ENCODE results near the gene SLC12A3. TPM values are rescaled to one million over a fixed set of nuclear protein-coding genes. Genes with fewer than 3 reads are reported as not detected.

Gene SLC12A3
- total RNA-seq, 1 donor from 2014 or later: not detected

DNA sequence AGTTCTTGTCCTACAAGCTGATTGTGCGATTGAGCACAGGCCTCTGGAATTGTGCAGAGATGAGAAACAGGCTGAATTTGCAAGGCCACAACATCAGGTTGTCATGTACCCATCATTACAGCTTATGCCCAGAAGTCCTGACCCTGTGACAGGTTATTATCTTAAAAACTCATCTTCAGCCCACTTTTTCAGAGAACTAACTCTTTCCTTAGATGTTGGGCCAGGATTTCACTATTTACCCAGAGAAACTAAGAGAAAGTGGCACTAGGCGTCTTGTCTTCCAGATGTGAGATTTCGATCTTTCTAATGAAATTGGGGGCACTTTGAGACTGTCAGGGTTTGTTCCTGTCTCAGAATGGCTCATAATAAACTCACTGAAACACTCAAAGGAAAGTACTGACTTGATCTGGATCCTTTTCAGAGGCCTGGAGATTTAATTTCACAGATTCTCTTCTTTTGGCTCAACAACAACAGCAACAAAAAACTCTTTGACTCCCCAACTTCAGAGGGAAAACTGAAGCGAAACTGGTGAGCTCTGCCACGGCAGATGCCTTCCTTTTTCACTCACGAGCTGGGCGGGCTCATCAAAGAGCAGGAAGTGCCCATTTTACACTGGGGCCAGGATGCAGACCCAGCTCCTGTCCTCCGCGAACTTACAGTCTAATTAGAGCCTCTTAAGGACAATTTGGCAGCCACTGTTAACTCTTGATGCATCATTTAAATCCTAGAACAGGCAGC, 17.7 kb upstream of the SLC12A3 start:
- no peak for DNase-seq (ENCODE audit: low read depth in 2 of 2)

DNA sequence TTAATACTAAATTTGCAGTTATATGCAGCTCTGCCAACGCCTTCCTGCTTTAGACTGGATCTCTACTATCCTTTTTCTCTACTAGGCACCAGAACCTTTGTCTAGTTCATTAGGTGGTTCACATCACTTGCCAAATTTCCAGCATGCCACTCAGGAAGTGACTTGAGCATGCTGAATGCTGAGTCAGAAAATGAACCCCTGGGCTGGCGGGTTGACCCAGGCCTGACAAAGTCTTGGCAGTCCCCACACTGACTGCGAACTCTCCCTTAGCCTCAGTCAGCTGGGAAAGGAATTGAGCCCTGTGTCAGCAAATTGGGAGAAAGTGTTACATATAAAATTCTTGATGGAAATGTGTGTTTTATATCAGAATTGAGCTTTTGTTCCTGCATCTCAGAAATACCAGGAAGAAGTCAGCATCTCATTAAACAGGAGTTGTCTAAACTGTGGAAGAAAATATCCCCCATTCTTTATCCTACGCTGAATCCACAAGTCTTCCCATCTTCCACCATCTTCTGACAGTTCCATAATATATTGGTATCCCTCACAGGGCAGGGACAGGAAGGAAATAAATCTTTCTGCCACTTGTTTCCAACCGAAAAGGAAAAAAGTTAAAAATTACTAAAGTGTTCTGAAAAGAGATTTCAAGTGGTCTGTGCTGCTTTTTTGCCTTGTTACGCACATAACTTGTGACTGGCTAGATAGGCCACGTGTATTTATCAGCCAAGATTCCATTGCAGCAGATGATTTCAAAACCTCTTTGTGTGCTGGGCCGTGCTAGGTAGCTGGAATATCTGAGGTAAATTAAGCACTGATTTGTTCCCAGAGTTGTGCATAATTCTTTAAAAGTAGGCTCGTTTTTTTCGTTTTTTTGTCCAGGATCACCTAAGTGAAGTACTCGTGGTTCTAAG, 16.7 kb upstream of the SLC12A3 start:
- peak; percentile 68 to 83 for DNase-seq (ENCODE audit: low read depth in 2 of 2)

DNA sequence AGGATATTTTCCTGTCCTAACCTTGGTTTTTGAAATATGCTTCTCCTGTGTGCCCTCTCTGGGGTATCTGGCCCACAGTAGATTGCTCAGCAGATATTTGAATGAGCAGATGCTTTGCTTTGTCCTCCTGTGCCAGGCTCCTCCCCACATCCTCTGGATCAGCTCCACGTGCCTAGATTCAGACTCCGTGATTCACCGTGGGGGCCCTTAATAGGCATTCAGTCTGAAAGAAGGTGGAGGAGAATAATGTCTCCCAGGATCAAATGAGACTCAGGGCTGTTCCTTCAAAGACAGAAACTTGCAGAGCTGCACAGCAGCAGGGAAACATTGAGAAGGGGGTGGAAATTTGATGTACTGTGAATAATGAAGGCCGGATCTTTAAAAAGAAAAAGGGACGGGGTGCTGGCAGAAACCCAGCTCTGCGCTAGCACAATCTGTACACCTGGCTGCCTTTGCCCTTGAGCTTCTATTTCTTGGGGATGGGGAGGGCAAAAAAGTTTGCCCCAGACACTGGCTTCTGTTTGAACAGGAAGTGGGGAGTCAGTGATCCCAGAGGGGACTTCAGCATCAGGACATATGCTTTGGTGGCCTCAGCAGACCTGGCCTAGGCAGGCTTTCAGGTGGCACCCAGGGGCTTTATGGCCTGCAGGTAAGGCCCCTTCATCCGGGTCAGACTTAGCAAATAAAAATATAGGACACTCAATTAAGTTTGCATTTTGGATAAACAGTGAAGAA, 15.9 kb upstream of the SLC12A3 start:
- peak; percentile 51 to 70 for DNase-seq (ENCODE audit: low read depth in 2 of 2)

DNA sequence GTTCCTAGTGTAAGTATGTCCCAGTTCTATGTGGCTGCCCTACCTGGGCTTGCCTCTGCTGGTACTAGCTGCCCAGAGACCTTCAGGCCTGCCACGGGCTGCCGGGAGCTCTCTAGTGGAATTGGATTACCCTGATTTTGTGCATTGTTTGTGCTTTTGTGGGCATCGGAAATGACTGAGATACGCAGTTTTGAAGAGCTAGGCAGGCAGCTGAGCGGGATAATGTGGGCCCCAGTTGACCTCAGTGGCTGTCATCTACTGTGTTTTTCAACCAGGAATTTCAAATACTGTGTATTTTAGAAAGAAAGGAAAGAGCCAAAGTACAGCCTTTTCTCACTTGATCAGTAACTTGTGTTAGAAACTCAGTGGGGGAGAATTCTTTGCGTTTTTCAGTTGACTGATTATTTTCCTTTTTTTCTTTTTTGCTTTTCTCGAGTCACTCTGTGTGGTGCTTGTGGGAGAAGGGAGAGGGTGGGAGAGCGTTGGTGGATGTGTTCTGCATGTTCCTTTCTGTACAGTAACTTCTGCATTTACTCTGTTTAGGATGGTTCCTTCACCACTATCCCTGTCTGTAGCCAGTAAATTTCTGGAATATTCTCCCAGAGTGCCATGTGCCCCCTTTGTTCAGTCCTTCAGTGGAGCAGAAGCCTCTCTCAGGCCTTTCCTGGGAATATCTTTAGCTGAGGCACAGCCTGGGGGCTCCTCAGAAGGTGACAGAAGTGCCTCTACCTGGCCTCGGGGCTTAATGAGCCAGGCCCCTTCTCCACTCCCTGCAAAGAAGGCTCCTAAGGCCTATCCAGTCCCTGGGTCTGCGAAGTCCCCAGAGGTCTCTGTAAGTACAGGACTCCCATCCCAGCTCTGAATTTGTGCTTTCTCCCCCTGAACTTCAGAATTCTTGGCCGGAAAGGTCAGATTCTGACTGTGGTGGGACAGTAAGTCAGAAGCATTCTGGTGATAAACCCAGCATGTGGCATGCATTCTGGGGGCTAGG, 15.0 kb upstream of the SLC12A3 start:
- DNase-seq (ENCODE audit: low read depth in 2 of 2): no peak

DNA sequence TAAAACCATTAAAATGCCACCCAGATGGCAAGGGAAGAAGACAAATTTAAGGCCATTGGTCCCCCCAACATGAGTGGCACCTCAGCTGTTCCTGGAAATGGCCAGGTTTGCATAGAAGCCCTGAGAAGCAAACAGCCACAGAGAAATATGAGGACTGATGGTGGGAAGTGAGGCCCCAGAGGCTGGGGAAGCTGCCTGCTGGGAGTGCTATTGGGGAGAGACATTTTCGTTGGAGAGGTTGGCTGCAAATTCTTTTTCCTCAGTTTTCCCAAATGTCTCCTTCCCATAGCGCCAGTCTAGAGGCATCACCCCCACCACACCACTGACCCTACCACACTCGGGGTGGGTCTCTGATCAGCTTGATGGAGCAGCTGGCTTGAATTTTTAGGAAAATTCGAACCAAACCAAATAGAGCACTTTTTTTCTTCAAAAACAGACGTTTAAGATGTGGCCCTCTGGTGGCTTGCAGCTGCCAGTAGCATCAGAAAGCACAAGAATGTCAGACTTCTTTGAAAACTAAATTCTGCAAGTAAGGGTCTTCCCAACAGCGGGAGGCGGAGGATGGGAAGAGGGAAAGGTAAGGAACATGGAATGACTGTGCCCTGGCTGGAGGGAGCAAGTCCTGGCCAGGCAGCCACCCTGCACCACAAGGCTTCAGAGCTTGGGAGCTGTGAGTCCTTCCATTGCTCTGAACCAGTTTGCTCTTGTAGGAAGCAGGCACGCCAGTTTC, 13.2 kb upstream of the SLC12A3 start:
- DNase-seq (ENCODE audit: low read depth in 2 of 2): peak; percentile 34 to 40

DNA sequence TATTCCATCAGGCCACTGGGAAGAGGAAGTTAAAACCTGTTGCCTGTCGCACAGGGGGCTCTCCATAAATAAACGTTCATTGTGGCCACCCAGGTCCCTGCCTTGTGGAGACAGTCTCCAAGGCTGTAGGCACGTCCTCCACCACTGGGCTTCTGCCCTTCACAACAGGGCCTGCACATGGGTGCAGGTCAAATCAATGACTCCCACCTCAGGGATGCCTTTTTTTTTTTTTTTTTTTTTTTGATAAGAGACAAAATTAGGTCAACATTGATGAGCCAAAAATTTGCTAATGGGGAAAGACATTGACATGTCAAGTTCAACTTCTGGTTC, 12.6 kb upstream of the SLC12A3 start:
- no peak for DNase-seq (ENCODE audit: low read depth in 2 of 2)

DNA sequence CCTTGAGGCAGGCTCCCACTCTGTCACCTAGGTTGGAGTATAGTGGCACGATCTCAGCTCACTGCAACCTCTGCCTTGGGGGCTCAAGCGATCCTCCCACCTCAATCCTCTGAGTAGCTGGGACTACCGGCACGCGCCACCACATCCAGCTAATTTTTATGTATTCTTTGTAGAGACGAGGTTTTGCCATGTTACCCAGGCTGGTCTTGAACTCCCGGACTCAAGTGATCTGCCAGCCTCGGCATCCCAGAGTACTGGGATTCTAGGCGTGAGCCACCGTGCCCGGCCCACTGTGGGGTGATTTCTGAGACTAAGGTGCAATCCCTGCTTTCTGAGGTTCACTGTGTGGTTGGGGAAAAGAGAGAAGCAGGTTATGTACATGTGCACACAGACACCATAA, 12.0 kb upstream of the SLC12A3 start:
- DNase-seq (ENCODE audit: low read depth in 2 of 2): no peak

DNA sequence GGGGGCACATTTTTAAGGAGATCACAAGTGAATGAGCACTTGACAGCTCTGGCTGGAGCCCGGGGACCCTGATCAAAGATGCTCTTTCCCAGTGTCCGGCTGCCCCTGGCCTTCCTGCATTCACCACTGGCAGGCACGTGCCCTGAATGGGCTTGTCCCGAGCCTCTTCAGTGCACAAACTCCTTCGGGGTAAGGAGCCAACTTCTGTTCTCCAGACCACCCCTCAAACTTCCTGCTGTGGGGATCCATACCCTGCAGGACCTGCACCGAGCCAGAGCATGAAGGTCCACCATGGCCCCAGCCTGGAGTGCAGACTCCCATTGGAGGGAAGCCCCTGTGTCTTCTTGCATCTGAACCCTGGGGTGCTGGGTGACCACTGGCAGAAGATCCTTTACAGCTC, 9.8 kb upstream of the SLC12A3 start:
- DNase-seq (ENCODE audit: low read depth in 2 of 2): no peak

DNA sequence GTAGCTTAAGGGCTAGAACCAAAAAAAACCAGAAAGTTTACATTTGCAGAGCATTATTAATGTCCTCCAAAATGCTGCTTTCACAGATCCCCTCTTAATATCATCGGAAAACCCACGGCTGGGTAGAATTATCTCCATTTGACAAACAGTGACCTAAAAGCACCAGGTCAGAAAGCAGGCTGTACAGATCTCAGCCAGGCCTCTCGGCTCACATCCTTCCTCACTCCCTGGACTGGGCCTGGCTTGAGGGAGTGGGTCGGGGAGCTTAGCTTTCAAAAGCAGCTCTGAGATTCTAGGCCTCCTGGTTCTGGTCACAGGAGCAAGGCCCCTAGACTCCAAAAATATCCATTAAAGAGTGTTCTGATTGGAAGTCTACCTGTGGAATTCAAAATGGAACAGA, 9.1 kb upstream of the SLC12A3 start:
- peak; percentile 12 to 70 for DNase-seq (ENCODE audit: low read depth in 2 of 2)

DNA sequence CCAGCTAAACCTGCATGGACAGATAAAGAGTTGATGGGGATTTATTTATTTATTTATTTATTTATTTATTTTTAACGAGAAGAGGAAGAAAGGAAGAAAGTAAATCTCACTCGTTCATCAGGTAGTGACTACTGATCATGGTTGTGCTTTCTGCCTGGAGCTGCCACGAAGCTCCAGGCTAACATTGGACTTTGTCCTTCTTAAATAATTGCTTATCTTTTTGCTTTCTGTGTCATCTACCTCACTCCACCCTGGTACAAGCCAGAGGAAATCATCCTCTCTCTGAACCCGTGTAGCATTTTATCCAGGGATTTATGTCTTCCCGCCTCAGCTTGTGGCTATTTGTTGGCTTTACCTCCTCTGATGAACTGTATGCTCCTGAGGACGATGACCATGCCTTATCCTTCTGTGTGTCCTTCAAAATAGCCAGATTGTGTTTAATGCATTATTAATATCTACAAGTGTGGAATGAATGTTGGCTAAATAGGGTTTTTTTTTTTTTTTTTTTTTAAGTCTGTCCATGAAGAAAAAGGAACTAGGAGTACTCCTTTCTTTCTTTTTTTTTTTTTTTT, 8.0 kb upstream of the SLC12A3 start:
- no peak for DNase-seq (ENCODE audit: low read depth in 2 of 2)

DNA sequence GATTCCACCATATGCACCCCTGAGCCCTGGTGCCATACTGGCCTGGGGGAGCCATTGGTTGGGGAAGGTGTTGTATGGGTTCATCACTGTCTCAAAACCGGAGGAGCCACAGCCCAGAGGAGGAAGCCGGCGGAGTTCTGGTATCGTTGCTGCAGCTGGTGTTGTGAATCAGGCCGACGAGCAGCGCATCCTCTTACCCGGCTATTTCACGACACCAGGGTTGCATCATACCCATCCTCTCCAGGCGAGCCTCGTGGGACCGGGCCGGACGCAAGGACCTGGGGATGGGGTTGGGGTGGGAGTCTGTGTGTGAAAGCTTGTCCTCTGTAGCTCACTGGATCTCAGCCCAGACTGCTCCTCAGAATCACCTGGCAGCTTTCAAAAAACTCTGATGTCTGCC, 6.6 kb upstream of the SLC12A3 start:
- no peak for DNase-seq (ENCODE audit: low read depth in 2 of 2)

DNA sequence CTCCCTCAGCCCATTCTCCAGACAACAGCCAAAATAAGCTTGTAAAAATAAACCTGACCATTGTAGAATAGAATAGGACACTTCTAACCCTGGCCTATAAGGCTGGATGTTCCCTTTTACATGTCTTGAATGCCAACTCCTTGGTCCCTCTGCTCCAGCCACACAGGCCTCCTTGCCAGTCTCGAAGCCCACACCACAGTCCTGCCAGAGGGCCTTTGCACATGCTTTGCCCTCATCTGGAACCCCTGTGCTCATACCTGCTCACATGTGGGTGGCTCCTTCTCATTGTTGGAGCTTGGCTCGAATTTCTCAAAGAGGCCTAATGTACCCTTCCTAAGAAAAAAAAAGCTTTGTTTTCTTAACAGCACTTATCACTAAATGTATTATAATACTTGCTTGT, 5.4 kb upstream of the SLC12A3 start:
- no peak for DNase-seq (ENCODE audit: low read depth in 2 of 2)

DNA sequence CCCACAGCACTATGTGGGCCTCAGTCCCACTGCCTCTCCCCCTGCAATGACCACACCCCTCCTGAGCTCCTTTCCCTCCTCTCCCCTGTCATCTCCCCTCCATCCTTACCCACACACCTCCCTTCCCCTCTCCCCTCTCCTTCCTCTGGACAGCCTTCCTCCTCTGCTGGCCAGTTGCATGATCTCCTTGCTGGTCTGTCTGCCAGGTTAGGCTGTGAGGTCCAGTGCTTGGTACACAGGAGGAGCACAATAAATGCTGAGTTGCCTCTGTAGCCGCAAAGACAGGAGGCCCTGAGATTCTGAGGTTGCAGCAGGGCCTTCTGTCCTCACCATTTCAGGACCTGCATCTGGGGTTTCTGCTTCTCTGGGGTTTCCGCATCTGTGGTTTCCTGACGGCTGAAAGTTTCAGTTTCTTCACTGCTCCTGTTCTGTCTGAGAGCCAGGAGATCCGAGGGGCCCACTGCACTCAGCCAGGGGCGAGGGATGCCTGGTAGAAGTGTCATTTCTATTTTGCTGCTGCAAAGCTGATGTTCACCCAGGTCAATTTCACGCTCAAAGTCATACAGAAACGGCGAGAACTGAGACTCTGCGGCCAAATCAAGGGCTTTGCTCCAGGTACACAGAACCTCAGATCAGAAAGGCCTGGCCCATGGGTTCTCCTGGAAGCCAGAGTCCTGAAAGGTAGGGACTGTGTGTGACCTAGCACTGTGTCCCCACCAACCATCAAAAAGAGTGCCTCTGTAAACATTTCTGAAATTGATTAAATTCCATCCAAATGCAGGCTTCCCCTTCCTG, 4.6 kb upstream of the SLC12A3 start:
- DNase-seq (ENCODE audit: low read depth in 2 of 2): no peak

DNA sequence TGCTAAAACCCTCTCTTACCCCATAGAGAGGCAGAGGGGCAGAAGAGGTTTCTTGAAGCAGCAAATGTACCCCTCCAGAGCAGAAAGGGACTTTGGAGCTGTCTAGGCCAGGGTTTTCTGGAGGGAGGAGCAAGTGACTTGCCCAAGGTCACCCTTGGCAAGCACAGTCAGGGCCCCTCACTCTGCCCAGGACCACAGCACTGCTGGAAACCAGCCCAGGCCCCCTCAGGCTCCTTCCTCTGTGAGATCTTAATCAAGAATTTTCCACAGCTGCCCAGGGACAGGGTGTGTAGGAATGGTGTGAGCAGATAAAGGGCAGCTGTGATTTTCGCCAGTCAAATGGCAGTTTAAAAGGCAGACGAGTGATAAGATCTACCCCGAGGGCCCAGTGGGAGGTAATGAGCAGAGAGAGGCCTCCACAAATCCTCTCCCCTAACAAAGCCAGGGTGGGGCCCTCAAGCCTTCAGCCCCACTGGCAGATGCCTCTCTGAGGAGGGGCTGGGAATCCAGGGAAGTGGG, 3.9 kb upstream of the SLC12A3 start:
- peak in 1 of 2 donors; percentile 29 for DNase-seq (ENCODE audit: low read depth in 2 of 2)

DNA sequence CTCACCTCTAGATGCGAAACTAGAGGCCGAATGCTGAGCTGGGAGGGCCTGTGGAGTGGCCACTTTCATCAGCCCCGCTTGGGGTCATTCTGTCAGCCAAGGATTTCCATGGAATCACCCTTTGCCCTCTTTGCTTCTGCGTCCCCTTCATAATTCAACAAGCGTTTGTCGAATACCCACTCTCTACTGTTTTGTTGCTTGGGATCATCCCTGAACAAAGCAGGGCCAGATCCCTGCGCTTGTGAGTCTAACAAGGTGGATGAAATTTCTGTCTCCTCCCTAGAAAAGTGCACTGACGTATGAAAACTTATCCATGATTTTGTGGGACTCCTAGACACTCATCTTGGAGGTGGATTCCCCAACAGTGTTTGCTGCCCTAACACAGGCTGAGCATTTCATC, 3.3 kb upstream of the SLC12A3 start:
- no peak for DNase-seq (ENCODE audit: low read depth in 2 of 2)

DNA sequence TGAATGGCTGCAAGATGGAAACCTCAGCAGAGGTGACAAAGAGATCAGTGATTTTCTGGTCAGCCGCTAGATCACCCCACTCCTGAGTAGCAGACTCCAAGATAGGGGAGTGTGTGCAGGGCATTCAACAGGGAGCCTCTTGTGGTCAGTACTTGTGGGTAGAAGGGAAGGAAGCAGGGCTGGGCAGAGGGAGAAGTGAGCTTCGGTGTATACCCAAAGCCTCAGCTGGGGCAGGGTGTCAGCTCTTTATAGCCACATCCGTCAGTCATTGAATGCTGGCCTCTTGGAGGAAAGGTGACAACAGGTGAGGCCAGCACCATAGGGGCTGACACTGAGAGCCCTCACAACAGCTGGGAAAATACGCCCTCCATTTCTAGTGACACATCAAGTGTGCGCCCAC, 2.2 kb upstream of the SLC12A3 start:
- no peak for DNase-seq (ENCODE audit: low read depth in 2 of 2)

DNA sequence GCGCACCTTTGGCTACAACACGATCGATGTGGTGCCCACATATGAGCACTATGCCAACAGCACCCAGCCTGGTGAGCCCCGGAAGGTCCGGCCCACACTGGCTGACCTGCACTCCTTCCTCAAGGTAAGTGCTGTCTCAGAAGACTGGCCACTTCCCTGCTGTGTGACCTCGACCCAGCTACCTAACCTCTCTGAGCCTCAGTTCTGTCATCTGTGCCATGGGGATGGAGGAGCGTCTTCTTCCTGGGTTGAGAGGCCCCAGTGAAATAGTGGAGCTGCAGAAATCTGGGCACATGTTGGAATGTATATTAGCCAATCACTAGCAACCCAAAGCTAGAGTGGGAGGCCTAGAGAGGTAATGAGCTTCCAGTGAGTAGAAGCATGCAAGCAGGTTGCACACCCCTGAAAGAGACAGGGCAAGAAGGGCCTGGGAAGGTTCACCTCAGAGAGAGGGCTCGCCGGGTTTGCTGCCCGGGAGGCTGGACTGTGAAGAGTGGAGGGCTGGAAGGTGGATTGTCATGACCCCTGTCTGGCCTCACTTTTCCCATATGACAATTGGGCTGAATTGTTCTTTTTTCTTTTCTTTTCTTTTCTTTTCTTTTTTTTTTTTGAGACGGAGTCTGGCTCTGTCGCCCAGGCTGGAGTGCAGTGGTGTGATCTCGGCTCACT, 521 bp downstream of the SLC12A3 start:
- DNase-seq (ENCODE audit: low read depth in 2 of 2): no peak
